Measurements from ENCODE around the gene GPRC5B. TPM values are rescaled to one million over a fixed set of nuclear protein-coding genes. Genes with fewer than 3 reads are reported as not detected.

Gene GPRC5B
- total and polyA plus RNA-seq, 2 of the 8 experiments (the other 6 are each of a cell fraction or from before 2014, with no cell fraction given), result 106 to 160 TPM

- no peaks in the 10 kb centered on the region for H4K20me1 ChIP-seq (replicated peaks in 1 of 2; ENCODE audit: control insufficient read depth in 1 of 2, insufficient read depth in 2 of 2, low read length in 2 of 2)
- H3K9ac ChIP-seq (replicated peaks in 1 of 4; ENCODE audit: extremely low read depth in 1 of 4, low read depth in 3 of 4, low read length in 3 of 4), result no peak overlapping the region
- no peak overlapping the region for H3K4me2 ChIP-seq (ENCODE audit: insufficient read depth in 1 of 2, low read depth in 2 of 2, low read length in 2 of 2)
- no peak overlapping the region for H3K4me3 ChIP-seq (ENCODE audit: extremely low read depth in 1 of 4, insufficient read depth in 2 of 4, low read depth in 3 of 4, low read length in 4 of 4)
- H2BK12ac ChIP-seq (ENCODE audit: low read depth, low read length), result no peak overlapping the region
- DNase-seq (ENCODE audit: low read depth in 1 of 2, low spot score in 2 of 2), result no peak
- no peaks in the 10 kb centered on the region; the same call in 1 of the 2 replicates for H3K23me2 ChIP-seq (ENCODE audit: low read depth, low read length)
- H4K91ac ChIP-seq (replicated peaks; ENCODE audit: insufficient read length, low read length), result no peak overlapping the region
- H3K27me3 ChIP-seq (replicated peaks in 1 of 4; ENCODE audit: control insufficient read depth in 3 of 4, extremely low read depth in 1 of 4, insufficient read depth in 3 of 4, low read length in 3 of 4), result no peaks in the 10 kb centered on the region
- H3K9me3 ChIP-seq (ENCODE audit: insufficient read depth in 2 of 2, low read depth in 1 of 2, low read length in 1 of 2), result peaks cover 0 to 4% of the 10 kb centered on the region in 2 experiments; a peak in 1 of 4 replicates
- no peak overlapping the region for H4K8ac ChIP-seq (ENCODE audit: extremely low read depth, insufficient read depth, low read length)
- no peak overlapping the region for H2AFZ ChIP-seq (ENCODE audit: low read length)
- H3K79me1 ChIP-seq (ENCODE audit: low read depth, low read length), result no peaks in the 10 kb centered on the region
- no peaks in the 10 kb centered on the region for H3K36me3 ChIP-seq (ENCODE audit: control insufficient read depth in 2 of 4, insufficient read depth in 4 of 4, low read length in 3 of 4)
- H4K5ac ChIP-seq (ENCODE audit: insufficient read length, low read depth, low read length), result no peak overlapping the region
- no peaks in the 10 kb centered on the region for H3K79me2 ChIP-seq (ENCODE audit: control insufficient read depth in 1 of 2, insufficient read depth in 2 of 2, low read length in 2 of 2)
- no peak overlapping the region for H2BK120ac ChIP-seq (replicated peaks; ENCODE audit: low read depth, low read length)
- H3K56ac ChIP-seq (replicated peaks; ENCODE audit: insufficient read length, low read depth, low read length), result no peak overlapping the region
- H3K4me1 ChIP-seq (replicated peaks in 1 of 4; ENCODE audit: control insufficient read depth in 3 of 4, insufficient read depth in 4 of 4, low read length in 3 of 4), result peaks cover 0 to 3% (median under 1%) of the 10 kb centered on the region in 4 experiments; a peak in 3 of 7 replicates
- no peak overlapping the region for H2BK5ac ChIP-seq (ENCODE audit: low read depth, low read length)
- FAIRE-seq, result no peak
- no peak overlapping the region for H2BK20ac ChIP-seq (ENCODE audit: low read length)
- no peak overlapping the region for H2BK15ac ChIP-seq (ENCODE audit: low read length)
- CTCF ChIA-PET (ENCODE audit: partially characterized antibody), result interaction anchor here (1.2 kb wide), 1 partner anchor 19 kb away, joined by 3 read pairs; no protein-coding TSS in a partner anchor
- no peak overlapping the region for H3K18ac ChIP-seq (ENCODE audit: extremely low read depth, low read length)
- WGBS, 2 experiments (ENCODE audit: extremely low coverage in 1 of 2, insufficient coverage in 1 of 2, insufficient read length in 1 of 2, insufficient replicate concordance in 2 of 2, low coverage in 1 of 2, low lambda C conversion rate in 2 of 2, missing lambda C conversion rate in 1 of 2), result 94% methylated on average over 8 of the region's 8 CpGs; no CpG with 5 or more reads in 1 of the 2 experiments
- POLR2A ChIA-PET (ENCODE audit: partially characterized antibody), result no interaction called here
- no peak overlapping the region for H3K14ac ChIP-seq (ENCODE audit: insufficient read length)
- H2AK5ac ChIP-seq (ENCODE audit: low read depth, low read length), result no peak overlapping the region
- H3K4ac ChIP-seq (replicated peaks; ENCODE audit: insufficient read length, low read depth, low read length), result no peak overlapping the region
- no peak overlapping the region for H3K23ac ChIP-seq (ENCODE audit: insufficient read length)
- no peak overlapping the region for H3K27ac ChIP-seq (ENCODE audit: low read depth, low read length)
- TF ChIP-seq CBX5 (IDR thresholded peaks at IDR 0.05; ENCODE audit: low read depth, low read length) (no peak), JUND (IDR thresholded peaks at IDR 0.05; ENCODE audit: low read length) (no peak), BACH1 (IDR thresholded peaks at IDR 0.05; ENCODE audit: low read length) (peak; percentile 66), MAX (IDR thresholded peaks at IDR 0.05) (no peak), TBP (IDR thresholded peaks at IDR 0.05; ENCODE audit: low read depth, low read length) (no peak), GABPA (IDR thresholded peaks at IDR 0.05; ENCODE audit: borderline replicate concordance, insufficient read depth, low read length) (no peak)
Observed at GRCh38 chr16:19926449-19927390, 42.1 kb upstream of the GPRC5B start.
